Spleen (tissue), 11 donors: ENCODE measurements around the gene ASB1. TPM values are rescaled to one million over a fixed set of nuclear protein-coding genes. Genes with fewer than 3 reads are reported as not detected.

Experiments
- DNase-seq: peaks from one replicate; pipeline ENCODE4 v3.0.0-alpha.2; 2020
- H3K27ac ChIP-seq, 8 donors: fragments of 200-600 bp; sonication (generic) in 7 of 8; 1 replicate in 4 of 8; 2 replicates in 4 of 8; pipeline versions ENCODE4 v1.5.0 to v1.8.0; 2016 to 2021; ENCODE audit warnings: inconsistent platforms in 4 of 8, mild to moderate bottlenecking in 4 of 8, moderate library complexity in 1 of 8
- H3K27me3 ChIP-seq, 7 donors: fragments of 200-600 bp; sonication (generic) in 6 of 7; replicated peaks in 1 of 7; 1 replicate in 4 of 7; 2 replicates in 3 of 7; pipeline versions ENCODE4 v1.5.0 to v1.8.0; 2016 to 2021; ENCODE audit warnings: inconsistent platforms in 3 of 7, mild to moderate bottlenecking in 1 of 7
- H3K36me3 ChIP-seq, 6 donors: fragments of 200-600 bp; sonication (generic) in 5 of 6; 1 replicate in 4 of 6; 2 replicates in 2 of 6; pipeline versions ENCODE4 v1.5.0 to v1.8.0; 2016 to 2021; ENCODE audit warnings: inconsistent platforms in 2 of 6
- H3K4me1 ChIP-seq, 6 donors: fragments of 200-600 bp; sonication (generic) in 5 of 6; 1 replicate in 3 of 6; 2 replicates in 3 of 6; pipeline versions ENCODE4 v1.5.0 to v1.8.0; 2016 to 2021; ENCODE audit warnings: inconsistent platforms in 3 of 6
- H3K4me3 ChIP-seq, 8 donors: fragments of 200-600 bp; sonication (generic) in 7 of 8; 1 replicate in 4 of 8; 2 replicates in 4 of 8; pipeline versions ENCODE4 v1.5.0 to v1.8.0; 2016 to 2021; ENCODE audit warnings: inconsistent platforms in 4 of 8, mild to moderate bottlenecking in 4 of 8, moderate library complexity in 2 of 8
- H3K9me3 ChIP-seq, 8 donors: fragments of 200-600 bp; sonication (generic) in 7 of 8; 1 replicate in 4 of 8; 2 replicates in 4 of 8; pipeline versions ENCODE4 v1.5.0 to v1.8.0; 2016 to 2021; ENCODE audit warnings: inconsistent platforms in 4 of 8
- CTCF ChIP-seq, 11 experiments: fragments of 200-600 bp in 7 of 11; fragments of 450-650 bp in 4 of 11; sonication (generic) in 4 of 11; IDR thresholded peaks in 8 of 11; conservative IDR thresholded peaks in 3 of 11; 1 replicate in 7 of 11; 2 replicates in 4 of 11; pipeline versions ENCODE4 v1.4.0 to v1.8.0; 2016 to 2021; ENCODE audit warnings: antibody characterized with exemption in 11 of 11, inconsistent platforms in 4 of 11, mild to moderate bottlenecking in 1 of 11
- POLR2A ChIP-seq, 3 donors: fragments of 450-650 bp; IDR thresholded peaks; one replicate each; pipeline ENCODE4 v1.5.1; 2017; ENCODE audit warnings: antibody characterized with exemption in 3 of 3, mild to moderate bottlenecking in 1 of 3
- POLR2AphosphoS5 ChIP-seq, 3 donors: sonication (generic); formaldehyde crosslinking; IDR thresholded peaks; one replicate each; pipeline ENCODE4 v1.5.1; 2017; ENCODE audit warnings: antibody characterized with exemption in 3 of 3
- WGBS, 5 donors: extraction: QIAGEN DNeasy Blood & Tissue Kit in 3 of 5; methylation state at CpG; one replicate each; pipeline versions ENCODE4 v1.1.5 to v1.1.7; 2013 to 2018; 5-methylcytosine and 5-hydroxymethylcytosine counted together
- intact Hi-C: fragments of 100-400 bp; cut with DNase I; formaldehyde crosslinking; loops from one replicate; pipeline ENCODE4 v1.15.0; 2023; ENCODE audit warnings: low total_unique reads
- polyA plus RNA-seq, 3 donors: library from polyadenylated mRNA; stranded (reverse); fragments of 200-250 nt; gene quantifications; one replicate each; pipeline ENCODE4 v1.2.1, GENCODE V29; 2013
- total RNA-seq, 7 donors: library from RNA; depleted of rRNA in 3 of 7; stranded (reverse); fragments of >200 nt in 3 of 7; fragmentation: NEBNext Ultra II Directional in 4 of 7; extraction: Animal tissue kit (Norgen Biotek cat#: 25700) in 4 of 7; gene quantifications; one replicate each; pipeline versions ENCODE4 v1.1.0 to v1.2.1, GENCODE V29; 2016 to 2021
- donor health status: healthy with polysubstance abuse.
- donor health status: DM: no; HTN: no; CAD: no; lungs with moderate emphysema.
- donor health status: DM: no; HTN: no; CAD: no.
- donor health status: Bipolar disorder and iron deficiency.
- donor health status: healthy.
- donor health status: DM: no; HTN: no; CAD: no.
- donor health status: DM: yes; HTN: yes; CAD: no.

The ASB1 gene
- total and polyA plus RNA-seq, 10 donors = 17.5 to 33.1 (median 26.5) TPM

GRCh38 chr2:238461916-238462315 lies 35.2 kb downstream of the ASB1 start:
- H3K36me3 ChIP-seq = peaks cover 0 to 7% (median 0%) of the 10 kb centered on the region in 6 donors
- no peak overlapping the region for H3K27ac ChIP-seq

GRCh38 chr2:238462782-238463396 lies 36.2 kb downstream of the ASB1 start:
- intact Hi-C loops = loop anchor here (5.0 kb wide), 2 partner anchors 91 to 106 kb away; no protein-coding TSS in a partner anchor
- Histone ChIP-seq H3K36me3 (peaks cover 0 to 7% (median 0%) of the 10 kb centered on the region in 6 donors), H3K27ac (no peak overlapping the region), H3K27me3 (no peaks in the 10 kb centered on the region), H3K9me3 (no peaks in the 10 kb centered on the region), H3K4me3 (no peak overlapping the region), H3K4me1 (no peaks in the 10 kb centered on the region)
- TF ChIP-seq CTCF (IDR thresholded peaks at IDR 0.05 in 8 of 11, conservative IDR thresholded peaks at IDR 0.05 in 3 of 11) (peak; percentile 48 to 86 (median 73)), POLR2AphosphoS5 (IDR thresholded peaks at IDR 0.05) (no peak), POLR2A (IDR thresholded peaks at IDR 0.05) (no peak)
- no peak for DNase-seq
- 52 to 59% (median 54%) methylated on average over 2 of the region's 2 CpGs for WGBS, 5 donors

More at GRCh38 chr2:238461916-238462315, 35.2 kb downstream of the ASB1 start:
- TF ChIP-seq CTCF (IDR thresholded peaks at IDR 0.05 in 8 of 11, conservative IDR thresholded peaks at IDR 0.05 in 3 of 11) (no peak), POLR2AphosphoS5 (IDR thresholded peaks at IDR 0.05) (no peak), POLR2A (IDR thresholded peaks at IDR 0.05) (no peak)
- Histone ChIP-seq H3K4me3 (no peak overlapping the region), H3K27me3 (no peaks in the 10 kb centered on the region), H3K9me3 (peaks cover 0 to 8% (median 4%) of the 10 kb centered on the region in 8 donors), H3K4me1 (no peaks in the 10 kb centered on the region)
- intact Hi-C loops = loop anchor here (5.0 kb wide), 2 partner anchors 90 to 105 kb away; no protein-coding TSS in a partner anchor
- DNase-seq = no peak
- 85 to 93% (median 86%) methylated on average over 6 of the region's 6 CpGs for WGBS, 5 donors

DNA sequence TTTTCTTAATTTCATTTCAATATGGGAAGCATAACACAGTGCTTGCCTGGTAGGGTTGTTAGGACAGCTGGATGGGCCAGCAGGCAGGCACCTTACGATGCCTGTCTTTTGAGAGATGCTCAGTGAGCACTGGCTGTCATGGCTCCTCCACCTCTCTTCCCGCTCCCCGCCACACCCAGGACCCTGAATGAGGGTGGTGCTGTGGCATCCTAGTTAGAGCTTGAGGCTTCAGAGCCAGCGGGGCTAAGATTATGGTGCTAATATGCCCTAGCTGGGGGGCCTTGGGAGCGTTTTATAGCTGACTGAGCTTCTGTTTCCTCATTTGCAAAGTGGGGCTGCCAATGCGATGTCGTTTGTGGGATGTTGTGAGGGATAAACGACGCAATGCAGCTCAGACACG lies 37.7 kb downstream of the ASB1 start:
- no peaks in the 10 kb centered on the region for H3K4me1 ChIP-seq
- H3K36me3 ChIP-seq = peaks cover 0 to 7% (median 0%) of the 10 kb centered on the region in 6 donors
- no peak overlapping the region for H3K27ac ChIP-seq
- intact Hi-C loops = loop anchor here (5.0 kb wide), 2 partner anchors 92 to 107 kb away; no protein-coding TSS in a partner anchor
- peaks cover 0 to 15% (median 10%) of the 10 kb centered on the region in 8 donors for H3K9me3 ChIP-seq
- H3K4me3 ChIP-seq = no peak overlapping the region
- 84 to 94% (median 91%) methylated on average over 10 of the region's 10 CpGs for WGBS, 5 donors
- H3K27me3 ChIP-seq = no peaks in the 10 kb centered on the region
- no peak for DNase-seq
- TF ChIP-seq CTCF (IDR thresholded peaks at IDR 0.05 in 8 of 11, conservative IDR thresholded peaks at IDR 0.05 in 3 of 11) (no peak), POLR2A (IDR thresholded peaks at IDR 0.05) (no peak), POLR2AphosphoS5 (IDR thresholded peaks at IDR 0.05) (no peak)

GRCh38 chr2:238465487-238466242 lies 38.9 kb downstream of the ASB1 start:
- TF ChIP-seq POLR2A (IDR thresholded peaks at IDR 0.05) (no peak), POLR2AphosphoS5 (IDR thresholded peaks at IDR 0.05) (no peak), CTCF (IDR thresholded peaks at IDR 0.05 in 8 of 11, conservative IDR thresholded peaks at IDR 0.05 in 3 of 11) (no peak)
- WGBS, 5 donors = 82 to 93% (median 90%) methylated on average over 20 to 22 of the region's 22 CpGs
- peak; percentile 61 for DNase-seq

More at GRCh38 chr2:238465487-238466242, 38.9 kb downstream of the ASB1 start:
- H3K27me3 ChIP-seq = no peaks in the 10 kb centered on the region
- no peak overlapping the region for H3K4me3 ChIP-seq
- H3K4me1 ChIP-seq = no peaks in the 10 kb centered on the region
- H3K36me3 ChIP-seq = peaks cover 0 to 7% (median 0%) of the 10 kb centered on the region in 6 donors
- H3K9me3 ChIP-seq = peaks cover 0 to 24% (median 20%) of the 10 kb centered on the region in 8 donors
- no peak overlapping the region for H3K27ac ChIP-seq
- intact Hi-C loops = no loop called here
